B cell (primary cell): ENCODE measurements around the gene SLC25A17. TPM values are rescaled to one million over a fixed set of nuclear protein-coding genes. Genes with fewer than 3 reads are reported as not detected.

Experiments
- ATAC-seq: fragments of 200-7000 bp; cut with Tn5 transposase; one replicate; pipeline ENCODE4 v1.10.0; 2021; ENCODE audit warnings: low read depth, mild to moderate bottlenecking, moderate number of reproducible peaks, moderate library complexity
- CTCF ChIA-PET: fragments of 350-600 bp; sonication (Branson Sonifier 250); formaldehyde crosslinking; loops from one replicate; lab custom pipeline; 2021; ENCODE audit warnings: antibody characterized with exemption, inconsistent platforms; lab: Charles Lee
- POLR2A ChIA-PET: fragments of 350-600 bp; sonication (Branson Sonifier 250); formaldehyde crosslinking; loops from one replicate; lab custom pipeline; 2021; ENCODE audit warnings: antibody characterized with exemption; lab: Charles Lee
- DNase-seq: peaks from one replicate; pipeline ENCODE4 v3.0.0; 2013
- H2AFZ ChIP-seq: 2 replicates; pipeline ENCODE4 v1.6.1; 2012; ENCODE audit warnings: mild to moderate bottlenecking, low read depth, low read length; ENCODE audit not compliant: insufficient read depth, poor library complexity, severe bottlenecking
- H3K27ac ChIP-seq, 2 donors: 1 replicate in 1 of 2; 2 replicates in 1 of 2; pipeline ENCODE4 v1.5.1; 2012 to 2013; ENCODE audit warnings: low read length in 2 of 2, mild to moderate bottlenecking in 2 of 2, moderate library complexity in 1 of 2
- H3K27me3 ChIP-seq, 4 experiments: fragments of 200-600 bp in 1 of 4; sonication (generic) in 1 of 4; replicated peaks in 1 of 4; 1 replicate in 2 of 4; 2 replicates in 2 of 4; pipeline versions ENCODE4 v1.6.1 to v1.7.0; 2013 to 2016; ENCODE audit warnings: low read length in 3 of 4, mild to moderate bottlenecking in 2 of 4, mixed read lengths in 1 of 4, moderate library complexity in 1 of 4; ENCODE audit not compliant: insufficient read depth in 4 of 4, control insufficient read depth in 3 of 4; ENCODE audit errors: control extremely low read depth in 1 of 4
- H3K36me3 ChIP-seq, 2 experiments: replicated peaks in 1 of 2; 1 replicate in 1 of 2; 2 replicates in 1 of 2; pipeline versions ENCODE4 v1.6.1 to v1.7.1; 2013; ENCODE audit warnings: low read length in 1 of 2; ENCODE audit not compliant: insufficient read depth in 2 of 2, control insufficient read depth in 1 of 2; ENCODE audit errors: control extremely low read depth in 1 of 2, extremely low read depth in 1 of 2
- H3K4me1 ChIP-seq, 2 donors: fragments of 200-600 bp in 1 of 2; sonication (generic) in 1 of 2; 1 replicate in 1 of 2; 2 replicates in 1 of 2; pipeline versions ENCODE4 v1.5.1 to v1.6.1; 2013 to 2017; ENCODE audit warnings: low read length in 2 of 2; ENCODE audit not compliant: control insufficient read depth in 2 of 2, insufficient read depth in 2 of 2
- H3K4me2 ChIP-seq: replicated peaks from 2 replicates; pipeline ENCODE3; 2012; ENCODE audit warnings: mild to moderate bottlenecking, low read depth, low read length; ENCODE audit not compliant: poor library complexity, severe bottlenecking
- H3K4me3 ChIP-seq, 5 experiments: fragments of 200-600 bp in 1 of 5; sonication (generic) in 1 of 5; 1 replicate in 3 of 5; 2 replicates in 2 of 5; pipeline versions ENCODE4 v1.5.1 to v1.7.0; 2011 to 2016; ENCODE audit warnings: low read length in 4 of 5, mild to moderate bottlenecking in 4 of 5, low read depth in 2 of 5, control low read depth in 1 of 5, moderate library complexity in 1 of 5; ENCODE audit not compliant: insufficient read depth in 1 of 5; ENCODE audit errors: control extremely low read depth in 1 of 5, extremely low read depth in 1 of 5
- H3K79me2 ChIP-seq: fragments of 200-600 bp; sonication (generic); one replicate; pipeline ENCODE4 v1.6.0; 2016; ENCODE audit warnings: low read length; ENCODE audit not compliant: control insufficient read depth, insufficient read depth
- H3K9ac ChIP-seq: fragments of 200-600 bp; sonication (generic); 2 replicates; pipeline ENCODE4 v1.6.1; 2017; ENCODE audit warnings: mild to moderate bottlenecking, low read length, moderate library complexity
- H3K9me3 ChIP-seq, 3 donors: one replicate each; pipeline versions ENCODE4 v1.6.1 to v1.7.1; 2013; ENCODE audit warnings: low read length in 2 of 3; ENCODE audit not compliant: control insufficient read depth in 2 of 3, insufficient read depth in 1 of 3; ENCODE audit errors: control extremely low read depth in 1 of 3
- H4K20me1 ChIP-seq: 2 replicates; pipeline ENCODE4 v1.6.0; 2012; ENCODE audit warnings: mild to moderate bottlenecking, low read length; ENCODE audit not compliant: insufficient read depth, control insufficient read depth, poor library complexity, severe bottlenecking
- H3K27ac Mint-ChIP-seq: one replicate; pipeline ENCODE4 v1.8.0; 2021; ENCODE audit warnings: mixed read lengths
- H3K27me3 Mint-ChIP-seq: one replicate; pipeline ENCODE4 v1.8.0; 2021; ENCODE audit warnings: mixed read lengths
- H3K4me1 Mint-ChIP-seq: one replicate; pipeline ENCODE4 v1.8.0; 2021; ENCODE audit warnings: mixed read lengths
- H3K4me3 Mint-ChIP-seq: one replicate; pipeline ENCODE4 v1.8.0; 2021; ENCODE audit warnings: mixed read lengths
- H3K9me3 Mint-ChIP-seq: one replicate; pipeline ENCODE4 v1.8.0; 2022; ENCODE audit warnings: mixed read lengths; ENCODE audit not compliant: insufficient read depth
- EZH2 ChIP-seq: IDR thresholded peaks from 2 replicates; pipeline ENCODE4 v1.6.1; 2012; ENCODE audit warnings: borderline replicate concordance, low read depth, mild to moderate bottlenecking, moderate library complexity, low read length; ENCODE audit not compliant: insufficient read depth, poor library complexity, severe bottlenecking
- WGBS: methylation state at CpG from one replicate; pipeline ENCODE4 v1.1.5; 2013; ENCODE audit warnings: missing lambda C conversion rate; ENCODE audit not compliant: insufficient coverage; 5-methylcytosine and 5-hydroxymethylcytosine counted together
- intact Hi-C: fragments of 100-400 bp; cut with micrococcal nuclease; formaldehyde crosslinking; loops from one replicate; pipeline ENCODE4 v1.10.0; 2022
- polyA plus RNA-seq: library from polyadenylated mRNA; depleted of rRNA; stranded (reverse); fragments of >200 nt; gene quantifications from 2 replicates; pipeline ENCODE4 v1.2.3, GENCODE V29; 2012
- total RNA-seq, 2 donors: library from RNA; stranded (reverse); fragments of 120-200 nt in 1 of 2; gene quantifications; 1 replicate in 1 of 2; 2 replicates in 1 of 2; pipeline versions ENCODE4 v1.2.3 to v1.2.4, GENCODE V29; 2013 to 2022
- TF ChIP-seq, protein P1 (sequence below): fragments of 200-600 bp; IDR thresholded peaks from one replicate; pipeline ENCODE4 v1.8.0; 2022; ENCODE audit warnings: antibody characterized with exemption, mild to moderate bottlenecking

The SLC25A17 gene
- total and polyA plus RNA-seq, 2 donors (not counting 1 experiment from before 2014, with no cell fraction given), result 13.1 to 15.0 TPM

DNA sequence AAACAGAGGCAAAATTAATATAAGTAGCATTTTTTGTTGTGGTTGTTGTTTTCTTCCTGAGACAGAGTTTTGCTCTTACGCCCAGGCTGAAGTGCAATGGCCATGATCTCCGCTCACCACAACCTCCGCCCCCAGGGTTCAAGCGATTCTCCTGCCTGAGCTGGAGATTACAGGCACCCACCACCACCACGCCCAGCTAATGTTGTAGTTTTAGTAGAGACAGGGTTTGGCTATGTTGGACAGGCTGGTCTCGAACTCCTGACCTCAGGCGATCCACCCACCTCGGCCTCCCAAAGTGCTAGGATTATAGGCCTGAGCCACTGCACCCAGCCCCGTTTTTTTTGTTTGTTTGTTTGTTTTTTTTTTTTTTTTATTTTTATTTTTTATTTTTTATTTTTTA is 75.4 kb downstream of the SLC25A17 start:
- Histone ChIP-seq H3K27me3 (no peaks in the 10 kb centered on the region), H3K9me3 (peaks cover 0 to 13% (median 6%) of the 10 kb centered on the region in 3 donors), H4K20me1 (no peaks in the 10 kb centered on the region), H3K27ac (no peak overlapping the region), H3K4me3 (no peak overlapping the region), H3K4me2 (no peak overlapping the region), H3K79me2 (no peaks in the 10 kb centered on the region), H2AFZ (no peak overlapping the region), H3K4me1 (no peaks in the 10 kb centered on the region), H3K36me3 (no peaks in the 10 kb centered on the region), H3K9ac (no peak overlapping the region)
- Mint-ChIP-seq H3K9me3 (peaks cover 4% of the 10 kb centered on the region), H3K27ac (no peak overlapping the region), H3K4me3 (no peak overlapping the region), H3K4me1 (no peaks in the 10 kb centered on the region), H3K27me3 (no peaks in the 10 kb centered on the region)
- ATAC-seq (no peak), DNase-seq (no peak)
- POLR2A ChIA-PET, result no interaction called here
- intact Hi-C loops, result no loop called here
- TF ChIP-seq EZH2, result no peak
- TF ChIP-seq, protein P1, sequence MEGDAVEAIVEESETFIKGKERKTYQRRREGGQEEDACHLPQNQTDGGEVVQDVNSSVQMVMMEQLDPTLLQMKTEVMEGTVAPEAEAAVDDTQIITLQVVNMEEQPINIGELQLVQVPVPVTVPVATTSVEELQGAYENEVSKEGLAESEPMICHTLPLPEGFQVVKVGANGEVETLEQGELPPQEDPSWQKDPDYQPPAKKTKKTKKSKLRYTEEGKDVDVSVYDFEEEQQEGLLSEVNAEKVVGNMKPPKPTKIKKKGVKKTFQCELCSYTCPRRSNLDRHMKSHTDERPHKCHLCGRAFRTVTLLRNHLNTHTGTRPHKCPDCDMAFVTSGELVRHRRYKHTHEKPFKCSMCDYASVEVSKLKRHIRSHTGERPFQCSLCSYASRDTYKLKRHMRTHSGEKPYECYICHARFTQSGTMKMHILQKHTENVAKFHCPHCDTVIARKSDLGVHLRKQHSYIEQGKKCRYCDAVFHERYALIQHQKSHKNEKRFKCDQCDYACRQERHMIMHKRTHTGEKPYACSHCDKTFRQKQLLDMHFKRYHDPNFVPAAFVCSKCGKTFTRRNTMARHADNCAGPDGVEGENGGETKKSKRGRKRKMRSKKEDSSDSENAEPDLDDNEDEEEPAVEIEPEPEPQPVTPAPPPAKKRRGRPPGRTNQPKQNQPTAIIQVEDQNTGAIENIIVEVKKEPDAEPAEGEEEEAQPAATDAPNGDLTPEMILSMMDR, result no peak
- CTCF ChIA-PET, result no interaction called here
- WGBS, result 100% methylated on average over 3 of the region's 9 CpGs

DNA sequence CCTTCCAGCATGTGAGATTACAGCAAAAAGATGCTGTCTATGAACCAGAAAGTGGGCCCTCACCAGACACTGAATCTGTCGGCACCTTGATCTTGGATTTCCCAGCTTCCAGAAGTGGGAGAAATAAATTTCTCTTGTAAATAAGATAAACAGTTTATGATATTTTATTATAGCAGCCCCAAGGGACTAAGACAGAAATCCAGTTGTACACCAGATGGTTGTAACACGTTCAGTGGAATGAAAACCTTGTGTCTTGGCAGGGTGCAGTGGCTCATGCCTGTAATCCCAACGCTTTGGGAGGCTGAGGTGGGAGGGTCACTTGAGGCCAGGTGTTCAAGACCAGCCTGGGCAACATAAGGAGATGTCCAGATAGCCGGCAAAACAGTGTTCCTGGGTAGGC is 78.0 kb downstream of the SLC25A17 start:
- CTCF ChIA-PET, result no interaction called here
- no peak for TF ChIP-seq EZH2
- TF ChIP-seq, protein P1, result no peak
- Histone ChIP-seq H3K4me1 (no peaks in the 10 kb centered on the region), H3K9ac (no peak overlapping the region), H3K27ac (no peak overlapping the region), H3K36me3 (no peaks in the 10 kb centered on the region), H3K4me2 (no peak overlapping the region), H3K27me3 (no peaks in the 10 kb centered on the region), H3K79me2 (no peaks in the 10 kb centered on the region), H3K4me3 (no peak overlapping the region), H4K20me1 (no peaks in the 10 kb centered on the region), H2AFZ (no peak overlapping the region), H3K9me3 (peaks cover 0 to 2% (median 0%) of the 10 kb centered on the region in 3 donors)
- 97% methylated on average over 3 of the region's 4 CpGs for WGBS
- no peaks in the 10 kb centered on the region for H3K9me3 Mint-ChIP-seq
- H3K4me3 Mint-ChIP-seq, result no peak overlapping the region
- H3K27ac Mint-ChIP-seq, result no peak overlapping the region
- ATAC-seq, result no peak
- intact Hi-C loops, result no loop called here
- POLR2A ChIA-PET, result no interaction called here
- H3K4me1 Mint-ChIP-seq, result no peaks in the 10 kb centered on the region
- H3K27me3 Mint-ChIP-seq, result no peaks in the 10 kb centered on the region
- no peak for DNase-seq
